PC-3 (cell line): ENCODE results near the gene ZMAT3. TPM values are rescaled to one million over a fixed set of nuclear protein-coding genes. Genes with fewer than 3 reads are reported as not detected.

Experiments
- ATAC-seq: fragments of 200-7000 bp; cut with Tn5 transposase; 2 replicates; pipeline ENCODE4 v1.9.1; 2020; ENCODE audit warnings: mild to moderate bottlenecking, moderate library complexity
- BruUV-seq: library from RNA; stranded (reverse); fragments of 400-500 nt; replicated peaks from 2 replicates; lab custom pipeline; 2021; lab: Mats Ljungman, UMichigan
- CTCF ChIA-PET: fragments of 300-600 bp; sonication (Branson Sonifier 250); formaldehyde crosslinking; loops from one replicate; lab custom pipeline; 2022; ENCODE audit warnings: antibody characterized with exemption; lab: Charles Lee
- POLR2A ChIA-PET: fragments of 300-600 bp; sonication (Branson Sonifier 250); formaldehyde crosslinking; loops from one replicate; lab custom pipeline; 2022; ENCODE audit warnings: antibody characterized with exemption; ENCODE audit not compliant: unreplicated experiment; lab: Charles Lee
- DNase-seq: peaks from one replicate; pipeline ENCODE4 v3.0.0-alpha.2; 2015
- H2AFZ ChIP-seq: fragments of 300-600 bp; sonication (generic); 2 replicates; pipeline ENCODE4 v1.6.0; 2016; ENCODE audit warnings: antibody characterized with exemption, low read length
- H3F3A ChIP-seq: fragments of 300-600 bp; sonication (generic); one replicate; pipeline ENCODE4 v1.6.0; 2017; ENCODE audit warnings: antibody characterized with exemption, low read length, control low read depth, mild to moderate bottlenecking; ENCODE audit not compliant: unreplicated experiment
- H3K27ac ChIP-seq: fragments of 300-600 bp; sonication (generic); 2 replicates; pipeline ENCODE4 v1.5.1; 2016; ENCODE audit warnings: mild to moderate bottlenecking, low read length
- H3K27me3 ChIP-seq: fragments of 300-600 bp; sonication (generic); 2 replicates; pipeline ENCODE4 v1.6.1; 2016; ENCODE audit warnings: low read length, mixed read lengths
- H3K36me3 ChIP-seq: fragments of 300-600 bp; sonication (generic); 2 replicates; pipeline ENCODE4 v1.6.1; 2016; ENCODE audit warnings: low read depth, mixed run types, low read length, mixed read lengths
- H3K4me1 ChIP-seq: fragments of 300-600 bp; sonication (generic); 2 replicates; pipeline ENCODE4 v1.5.1; 2016; ENCODE audit warnings: low read length; ENCODE audit not compliant: insufficient read depth
- H3K4me2 ChIP-seq: fragments of 300-600 bp; sonication (generic); 2 replicates; pipeline ENCODE4 v1.6.0; 2016; ENCODE audit warnings: low read length
- H3K4me3 ChIP-seq: fragments of 300-600 bp; sonication (generic); 2 replicates; pipeline ENCODE4 v1.5.1; 2016; ENCODE audit warnings: mild to moderate bottlenecking, low read length, mixed read lengths
- H3K79me2 ChIP-seq: fragments of 300-600 bp; sonication (generic); 2 replicates; pipeline ENCODE4 v1.6.1; 2017; ENCODE audit warnings: low read length, mixed read lengths
- H3K9ac ChIP-seq: fragments of 300-600 bp; sonication (generic); 2 replicates; pipeline ENCODE4 v1.6.0; 2016; ENCODE audit warnings: mild to moderate bottlenecking, low read length
- H3K9me2 ChIP-seq: fragments of 300-600 bp; sonication (generic); replicated peaks from 2 replicates; pipeline ENCODE4 v1.6.1; 2016; ENCODE audit warnings: mixed run types, low read length, mixed read lengths
- H3K9me3 ChIP-seq: fragments of 300-600 bp; sonication (generic); 2 replicates; pipeline ENCODE4 v1.6.1; 2016; ENCODE audit warnings: low read length, mixed read lengths
- H4K20me1 ChIP-seq: fragments of 300-600 bp; sonication (generic); 2 replicates; pipeline ENCODE4 v1.6.1; 2016; ENCODE audit warnings: low read length, mixed read lengths
- EZH2 ChIP-seq: fragments of 300-600 bp; sonication (generic); IDR thresholded peaks from one replicate; pipeline ENCODE4 v1.6.1; 2017; ENCODE audit warnings: antibody characterized with exemption, mild to moderate bottlenecking, low read length; ENCODE audit not compliant: unreplicated experiment
- EZH2phosphoT487 ChIP-seq: fragments of 300-600 bp; sonication (generic); IDR thresholded peaks from 2 replicates; pipeline ENCODE4 v1.6.1; 2018; ENCODE audit warnings: mild to moderate bottlenecking, antibody characterized with exemption, low read length, borderline replicate concordance
- intact Hi-C: fragments of 100-400 bp; cut with micrococcal nuclease; formaldehyde crosslinking; loops from 2 replicates; pipeline ENCODE4 v1.9.0; 2023
- total RNA-seq: library from RNA; depleted of rRNA; stranded (reverse); fragments of >200 nt; gene quantifications from 2 replicates; pipeline ENCODE4 v1.2.3, GENCODE V29; 2014
- TF ChIP-seq, protein P1 (sequence below): fragments of 300-600 bp; sonication (generic); conservative IDR thresholded peaks from 2 replicates; pipeline ENCODE4 v1.5.1; 2017; ENCODE audit warnings: antibody characterized with exemption, low read depth, mild to moderate bottlenecking, low read length

Gene ZMAT3
- total RNA-seq, 1 experiment from 2014 or later, result 2.0 TPM

- DNase-seq (no peak), ATAC-seq (no peak)
- Histone ChIP-seq H3K4me1 (no peaks in the 10 kb centered on the region), H3K4me2 (no peak overlapping the region), H3K4me3 (no peak overlapping the region), H3K27ac (no peak overlapping the region), H2AFZ (no peak overlapping the region), H3K9ac (no peak overlapping the region), H3K27me3 (no peaks in the 10 kb centered on the region), H3K9me2 (no peaks in the 10 kb centered on the region), H3K9me3 (no peaks in the 10 kb centered on the region), H3K36me3 (no peaks in the 10 kb centered on the region), H3F3A (no peaks in the 10 kb centered on the region), H4K20me1 (no peaks in the 10 kb centered on the region), H3K79me2 (no peaks in the 10 kb centered on the region)
- no TSS peak for BruUV-seq
- intact Hi-C loops, result no loop called here
- TF ChIP-seq EZH2 (no peak), EZH2phosphoT487 (no peak)
- TF ChIP-seq, protein P1, sequence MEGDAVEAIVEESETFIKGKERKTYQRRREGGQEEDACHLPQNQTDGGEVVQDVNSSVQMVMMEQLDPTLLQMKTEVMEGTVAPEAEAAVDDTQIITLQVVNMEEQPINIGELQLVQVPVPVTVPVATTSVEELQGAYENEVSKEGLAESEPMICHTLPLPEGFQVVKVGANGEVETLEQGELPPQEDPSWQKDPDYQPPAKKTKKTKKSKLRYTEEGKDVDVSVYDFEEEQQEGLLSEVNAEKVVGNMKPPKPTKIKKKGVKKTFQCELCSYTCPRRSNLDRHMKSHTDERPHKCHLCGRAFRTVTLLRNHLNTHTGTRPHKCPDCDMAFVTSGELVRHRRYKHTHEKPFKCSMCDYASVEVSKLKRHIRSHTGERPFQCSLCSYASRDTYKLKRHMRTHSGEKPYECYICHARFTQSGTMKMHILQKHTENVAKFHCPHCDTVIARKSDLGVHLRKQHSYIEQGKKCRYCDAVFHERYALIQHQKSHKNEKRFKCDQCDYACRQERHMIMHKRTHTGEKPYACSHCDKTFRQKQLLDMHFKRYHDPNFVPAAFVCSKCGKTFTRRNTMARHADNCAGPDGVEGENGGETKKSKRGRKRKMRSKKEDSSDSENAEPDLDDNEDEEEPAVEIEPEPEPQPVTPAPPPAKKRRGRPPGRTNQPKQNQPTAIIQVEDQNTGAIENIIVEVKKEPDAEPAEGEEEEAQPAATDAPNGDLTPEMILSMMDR, result no peak
- CTCF ChIA-PET, result no interaction called here
- POLR2A ChIA-PET, result no interaction called here
These were observed 42.5 kb downstream of the ZMAT3 start for GRCh38 chr3:179029096-179029495.

DNA sequence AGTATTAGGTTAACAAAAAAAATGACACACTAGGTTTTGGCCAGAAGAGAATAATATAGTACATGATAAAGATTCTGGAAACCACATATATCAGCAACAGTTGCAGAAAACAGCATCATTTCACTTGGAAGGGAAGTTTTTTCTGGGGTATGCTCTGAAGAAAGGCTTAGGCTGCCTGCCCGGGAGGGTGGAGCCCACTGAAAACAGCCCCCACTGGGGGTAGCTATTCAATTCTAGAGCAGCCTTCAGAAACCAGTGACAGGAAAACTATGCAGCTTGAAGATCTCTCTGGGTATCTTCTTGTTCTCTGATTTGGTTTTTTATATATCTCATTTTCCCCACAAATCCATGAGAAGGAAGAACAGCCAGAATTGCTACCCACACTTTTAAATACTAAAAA, 43.2 kb downstream of the ZMAT3 start:
- no peak for DNase-seq
- no peak overlapping the region for H3K4me2 ChIP-seq
- POLR2A ChIA-PET, result no interaction called here
- H3F3A ChIP-seq, result no peaks in the 10 kb centered on the region
- H3K4me3 ChIP-seq, result no peak overlapping the region
- CTCF ChIA-PET, result no interaction called here
- no peak overlapping the region for H2AFZ ChIP-seq
- TF ChIP-seq EZH2 (no peak), EZH2phosphoT487 (no peak)
- TF ChIP-seq, protein P1, result no peak
- no peak for ATAC-seq
- no peaks in the 10 kb centered on the region for H3K27me3 ChIP-seq
- no peak overlapping the region for H3K27ac ChIP-seq
- H3K36me3 ChIP-seq, result no peaks in the 10 kb centered on the region
- no peaks in the 10 kb centered on the region for H3K9me3 ChIP-seq
- no peaks in the 10 kb centered on the region for H3K79me2 ChIP-seq
- H4K20me1 ChIP-seq, result no peaks in the 10 kb centered on the region
- no peak overlapping the region for H3K9ac ChIP-seq
- BruUV-seq, result no TSS peak
- no peaks in the 10 kb centered on the region for H3K9me2 ChIP-seq
- H3K4me1 ChIP-seq, result no peaks in the 10 kb centered on the region
- intact Hi-C loops, result no loop called here

DNA sequence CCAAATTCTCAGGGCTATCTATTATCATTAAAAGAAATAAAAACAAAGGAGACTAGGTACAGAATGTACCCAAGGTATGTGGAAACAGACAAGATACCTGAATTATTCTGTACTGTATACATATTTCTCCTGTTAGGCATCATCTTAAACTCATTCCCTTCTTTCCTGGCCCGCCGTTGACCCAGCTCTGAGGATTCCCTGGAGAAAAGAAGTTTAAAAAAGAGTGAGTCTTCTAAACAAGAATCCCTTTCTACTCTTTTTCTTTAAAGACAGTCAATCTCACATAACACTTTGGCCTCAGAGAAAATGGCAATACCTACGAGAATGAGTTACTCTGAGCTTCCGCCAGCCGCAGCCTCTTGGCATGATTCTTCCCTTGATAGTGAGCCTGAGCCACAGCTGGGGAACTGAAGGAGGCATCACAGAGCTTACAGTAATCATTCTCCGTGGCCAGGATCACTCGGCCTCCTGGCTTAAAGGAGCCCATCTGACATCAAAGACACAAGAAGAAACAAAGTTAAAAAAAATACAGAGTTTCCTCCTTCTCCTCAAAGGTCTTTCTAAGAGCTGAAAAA, 44.2 kb downstream of the ZMAT3 start:
- H3K27me3 ChIP-seq, result no peaks in the 10 kb centered on the region
- no peaks in the 10 kb centered on the region for H3K36me3 ChIP-seq
- intact Hi-C loops, result no loop called here
- no peak for ATAC-seq
- no peak for TF ChIP-seq EZH2phosphoT487
- TF ChIP-seq EZH2, result no peak
- TF ChIP-seq, protein P1, result no peak
- no peaks in the 10 kb centered on the region for H3K9me2 ChIP-seq
- no peaks in the 10 kb centered on the region for H3K79me2 ChIP-seq
- DNase-seq, result no peak
- no peak overlapping the region for H3K27ac ChIP-seq
- CTCF ChIA-PET, result no interaction called here
- no TSS peak for BruUV-seq
- H3K4me1 ChIP-seq, result no peaks in the 10 kb centered on the region
- H3F3A ChIP-seq, result no peaks in the 10 kb centered on the region
- no peak overlapping the region for H3K4me2 ChIP-seq
- H4K20me1 ChIP-seq, result no peaks in the 10 kb centered on the region
- POLR2A ChIA-PET, result no interaction called here
- H3K9ac ChIP-seq, result no peak overlapping the region
- no peak overlapping the region for H2AFZ ChIP-seq
- no peaks in the 10 kb centered on the region for H3K9me3 ChIP-seq
- no peak overlapping the region for H3K4me3 ChIP-seq
